ENCODE measurements around the gene OPCML. TPM values are rescaled to one million over a fixed set of nuclear protein-coding genes. Genes with fewer than 3 reads are reported as not detected.

Gene OPCML
- total and polyA plus RNA-seq, 4 donors: under 0.01 to 0.01 TPM; not detected in 2

DNA sequence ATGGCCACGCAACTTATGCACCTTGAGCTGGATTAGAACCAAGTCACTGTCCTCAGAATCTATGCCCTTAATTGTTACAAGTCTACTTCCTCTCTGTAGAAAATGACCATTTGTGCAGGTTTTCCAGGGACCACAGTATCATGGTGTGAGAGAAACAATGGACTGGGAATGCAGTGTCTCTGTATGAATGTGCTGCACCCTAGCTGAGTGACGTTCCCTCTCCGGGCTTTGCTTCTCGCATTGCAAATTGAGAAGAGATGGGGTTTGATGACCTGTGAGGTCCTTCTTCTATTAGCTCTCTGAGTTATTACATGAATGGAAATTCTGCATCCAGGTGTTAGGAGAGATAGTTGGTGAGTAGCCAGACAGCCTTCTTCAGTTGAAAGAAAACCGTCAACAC is 1109.6 kb downstream of the OPCML start:
- H3K9ac ChIP-seq (ENCODE audit: low read depth in 1 of 2, low read length in 2 of 2): no peak overlapping the region
- no peak overlapping the region for H3K4me3 ChIP-seq (ENCODE audit: low read depth in 1 of 3, low read length in 3 of 3)
- 87% methylated on average over 5 of the region's 5 CpGs for WGBS
- H3K36me3 ChIP-seq (ENCODE audit: control insufficient read depth in 4 of 4, insufficient read depth in 3 of 4, low read depth in 1 of 4, low read length in 3 of 4): no peaks in the 10 kb centered on the region
- H3K4me1 ChIP-seq (ENCODE audit: control insufficient read depth in 4 of 4, insufficient read depth in 4 of 4, low read length in 3 of 4): no peaks in the 10 kb centered on the region
- H3K27ac ChIP-seq (ENCODE audit: low read depth in 1 of 2, low read length in 2 of 2): no peak overlapping the region
- DNase-seq (ENCODE audit: low spot score): no peak
- TF ChIP-seq YY1 (IDR thresholded peaks at IDR 0.05) (no peak), JUND (IDR thresholded peaks at IDR 0.05) (no peak), EGR1 (IDR thresholded peaks at IDR 0.05; ENCODE audit: low read depth in 2 of 2) (no peak)
- TF ChIP-seq, protein P1, sequence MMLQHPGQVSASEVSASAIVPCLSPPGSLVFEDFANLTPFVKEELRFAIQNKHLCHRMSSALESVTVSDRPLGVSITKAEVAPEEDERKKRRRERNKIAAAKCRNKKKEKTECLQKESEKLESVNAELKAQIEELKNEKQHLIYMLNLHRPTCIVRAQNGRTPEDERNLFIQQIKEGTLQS (IDR thresholded peaks at IDR 0.05): no peak
- TF ChIP-seq, protein P2, sequence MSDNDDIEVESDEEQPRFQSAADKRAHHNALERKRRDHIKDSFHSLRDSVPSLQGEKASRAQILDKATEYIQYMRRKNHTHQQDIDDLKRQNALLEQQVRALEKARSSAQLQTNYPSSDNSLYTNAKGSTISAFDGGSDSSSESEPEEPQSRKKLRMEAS (IDR thresholded peaks at IDR 0.05): no peak
- TF ChIP-seq, protein P3, sequence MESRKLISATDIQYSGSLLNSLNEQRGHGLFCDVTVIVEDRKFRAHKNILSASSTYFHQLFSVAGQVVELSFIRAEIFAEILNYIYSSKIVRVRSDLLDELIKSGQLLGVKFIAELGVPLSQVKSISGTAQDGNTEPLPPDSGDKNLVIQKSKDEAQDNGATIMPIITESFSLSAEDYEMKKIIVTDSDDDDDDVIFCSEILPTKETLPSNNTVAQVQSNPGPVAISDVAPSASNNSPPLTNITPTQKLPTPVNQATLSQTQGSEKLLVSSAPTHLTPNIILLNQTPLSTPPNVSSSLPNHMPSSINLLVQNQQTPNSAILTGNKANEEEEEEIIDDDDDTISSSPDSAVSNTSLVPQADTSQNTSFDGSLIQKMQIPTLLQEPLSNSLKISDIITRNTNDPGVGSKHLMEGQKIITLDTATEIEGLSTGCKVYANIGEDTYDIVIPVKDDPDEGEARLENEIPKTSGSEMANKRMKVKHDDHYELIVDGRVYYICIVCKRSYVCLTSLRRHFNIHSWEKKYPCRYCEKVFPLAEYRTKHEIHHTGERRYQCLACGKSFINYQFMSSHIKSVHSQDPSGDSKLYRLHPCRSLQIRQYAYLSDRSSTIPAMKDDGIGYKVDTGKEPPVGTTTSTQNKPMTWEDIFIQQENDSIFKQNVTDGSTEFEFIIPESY (IDR thresholded peaks at IDR 0.05): no peak
- no peaks in the 10 kb centered on the region for H3K27me3 ChIP-seq (ENCODE audit: control insufficient read depth in 4 of 4, insufficient read depth in 4 of 4, low read length in 3 of 4)
- H3K9me3 ChIP-seq (ENCODE audit: control insufficient read depth in 4 of 4, low read length in 3 of 4): no peaks in the 10 kb centered on the region

DNA sequence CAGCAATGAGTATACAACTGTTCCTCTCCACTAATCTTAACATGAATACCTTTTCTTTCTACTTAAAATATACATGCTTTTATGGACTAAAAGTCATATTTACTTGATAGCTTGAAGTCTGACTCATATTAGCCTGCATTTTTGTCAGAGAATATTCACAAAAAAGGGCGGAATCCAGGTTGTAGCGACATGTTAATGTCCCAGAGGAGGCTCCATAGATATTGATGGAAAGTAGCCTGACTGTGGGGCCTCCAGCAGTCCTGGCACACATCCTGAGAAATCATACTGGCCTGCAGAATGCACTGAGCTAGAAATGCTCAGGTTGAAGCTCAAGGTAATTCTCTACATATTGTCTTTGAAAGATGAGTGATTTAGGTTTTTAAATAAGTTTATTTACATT is 1110.7 kb downstream of the OPCML start:
- no peaks in the 10 kb centered on the region for H3K9me3 ChIP-seq (ENCODE audit: control insufficient read depth in 4 of 4, low read length in 3 of 4)
- no peak overlapping the region for H3K4me3 ChIP-seq (ENCODE audit: low read depth in 1 of 3, low read length in 3 of 3)
- H3K9ac ChIP-seq (ENCODE audit: low read depth in 1 of 2, low read length in 2 of 2): no peak overlapping the region
- no peak for TF ChIP-seq GABPA (IDR thresholded peaks at IDR 0.05 in 1 of 2, conservative IDR thresholded peaks at IDR 0.05 in 1 of 2)
- TF ChIP-seq NR2F2 (IDR thresholded peaks at IDR 0.05): no peak
- TF ChIP-seq, protein P4, sequence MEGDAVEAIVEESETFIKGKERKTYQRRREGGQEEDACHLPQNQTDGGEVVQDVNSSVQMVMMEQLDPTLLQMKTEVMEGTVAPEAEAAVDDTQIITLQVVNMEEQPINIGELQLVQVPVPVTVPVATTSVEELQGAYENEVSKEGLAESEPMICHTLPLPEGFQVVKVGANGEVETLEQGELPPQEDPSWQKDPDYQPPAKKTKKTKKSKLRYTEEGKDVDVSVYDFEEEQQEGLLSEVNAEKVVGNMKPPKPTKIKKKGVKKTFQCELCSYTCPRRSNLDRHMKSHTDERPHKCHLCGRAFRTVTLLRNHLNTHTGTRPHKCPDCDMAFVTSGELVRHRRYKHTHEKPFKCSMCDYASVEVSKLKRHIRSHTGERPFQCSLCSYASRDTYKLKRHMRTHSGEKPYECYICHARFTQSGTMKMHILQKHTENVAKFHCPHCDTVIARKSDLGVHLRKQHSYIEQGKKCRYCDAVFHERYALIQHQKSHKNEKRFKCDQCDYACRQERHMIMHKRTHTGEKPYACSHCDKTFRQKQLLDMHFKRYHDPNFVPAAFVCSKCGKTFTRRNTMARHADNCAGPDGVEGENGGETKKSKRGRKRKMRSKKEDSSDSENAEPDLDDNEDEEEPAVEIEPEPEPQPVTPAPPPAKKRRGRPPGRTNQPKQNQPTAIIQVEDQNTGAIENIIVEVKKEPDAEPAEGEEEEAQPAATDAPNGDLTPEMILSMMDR (IDR thresholded peaks at IDR 0.05; ENCODE audit: low read depth, low read length, missing input control): no peak
- TF ChIP-seq, protein P1 (IDR thresholded peaks at IDR 0.05): no peak
- no peak for TF ChIP-seq SP1 (IDR thresholded peaks at IDR 0.05)
- no peak for TF ChIP-seq FOXA1 (IDR thresholded peaks at IDR 0.05)
- DNase-seq (ENCODE audit: low spot score): no peak
- H3K27ac ChIP-seq (ENCODE audit: low read depth in 1 of 2, low read length in 2 of 2): no peak overlapping the region
- no peaks in the 10 kb centered on the region for H3K27me3 ChIP-seq (ENCODE audit: control insufficient read depth in 4 of 4, insufficient read depth in 4 of 4, low read length in 3 of 4)
- H3K36me3 ChIP-seq (ENCODE audit: control insufficient read depth in 4 of 4, insufficient read depth in 3 of 4, low read depth in 1 of 4, low read length in 3 of 4): no peaks in the 10 kb centered on the region
- 90% methylated on average over 2 of the region's 2 CpGs for WGBS
- H3K4me1 ChIP-seq (ENCODE audit: control insufficient read depth in 4 of 4, insufficient read depth in 4 of 4, low read length in 3 of 4): no peaks in the 10 kb centered on the region

DNA sequence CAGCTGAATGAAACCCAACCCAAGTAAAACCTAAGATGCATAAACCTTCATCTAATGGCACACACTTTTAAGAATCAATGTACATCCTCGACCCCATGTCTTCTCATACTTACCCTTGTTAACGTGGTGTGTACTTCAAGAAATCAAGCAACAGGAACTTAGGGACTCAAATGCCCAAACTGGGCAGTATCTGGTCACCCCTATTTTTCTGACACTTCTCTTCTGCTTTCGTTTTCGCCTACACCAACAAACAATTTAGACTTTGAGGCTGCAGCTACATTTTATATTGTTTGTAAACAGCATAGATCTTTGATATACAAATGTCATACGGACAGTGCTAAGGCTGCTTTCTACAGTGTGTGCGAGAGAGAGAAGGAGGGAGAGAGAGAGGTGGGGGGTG is 1117.8 kb downstream of the OPCML start:
- Histone ChIP-seq H3K27ac (ENCODE audit: low read depth in 1 of 2, low read length in 2 of 2) (no peak overlapping the region), H3K4me1 (ENCODE audit: control insufficient read depth in 4 of 4, insufficient read depth in 4 of 4, low read length in 3 of 4) (no peaks in the 10 kb centered on the region), H3K27me3 (ENCODE audit: control insufficient read depth in 4 of 4, insufficient read depth in 4 of 4, low read length in 3 of 4) (peaks cover 0 to 3% (median 0%) of the 10 kb centered on the region in 4 donors), H3K9me3 (ENCODE audit: control insufficient read depth in 4 of 4, low read length in 3 of 4) (no peaks in the 10 kb centered on the region), H3K9ac (ENCODE audit: low read depth in 1 of 2, low read length in 2 of 2) (no peak overlapping the region), H3K36me3 (ENCODE audit: control insufficient read depth in 4 of 4, insufficient read depth in 3 of 4, low read depth in 1 of 4, low read length in 3 of 4) (no peaks in the 10 kb centered on the region), H3K4me3 (ENCODE audit: low read depth in 1 of 3, low read length in 3 of 3) (no peak overlapping the region)
- TF ChIP-seq EGR1 (IDR thresholded peaks at IDR 0.05; ENCODE audit: low read depth in 2 of 2) (no peak), HNF4G (IDR thresholded peaks at IDR 0.05) (no peak), YY1 (IDR thresholded peaks at IDR 0.05) (no peak), SP1 (IDR thresholded peaks at IDR 0.05) (no peak), FOXA1 (IDR thresholded peaks at IDR 0.05) (no peak), RXRA (IDR thresholded peaks at IDR 0.05) (no peak), NR2F2 (IDR thresholded peaks at IDR 0.05) (no peak)
- TF ChIP-seq, protein P1 (IDR thresholded peaks at IDR 0.05): no peak
- TF ChIP-seq, protein P3 (IDR thresholded peaks at IDR 0.05): no peak
- TF ChIP-seq, protein P5, sequence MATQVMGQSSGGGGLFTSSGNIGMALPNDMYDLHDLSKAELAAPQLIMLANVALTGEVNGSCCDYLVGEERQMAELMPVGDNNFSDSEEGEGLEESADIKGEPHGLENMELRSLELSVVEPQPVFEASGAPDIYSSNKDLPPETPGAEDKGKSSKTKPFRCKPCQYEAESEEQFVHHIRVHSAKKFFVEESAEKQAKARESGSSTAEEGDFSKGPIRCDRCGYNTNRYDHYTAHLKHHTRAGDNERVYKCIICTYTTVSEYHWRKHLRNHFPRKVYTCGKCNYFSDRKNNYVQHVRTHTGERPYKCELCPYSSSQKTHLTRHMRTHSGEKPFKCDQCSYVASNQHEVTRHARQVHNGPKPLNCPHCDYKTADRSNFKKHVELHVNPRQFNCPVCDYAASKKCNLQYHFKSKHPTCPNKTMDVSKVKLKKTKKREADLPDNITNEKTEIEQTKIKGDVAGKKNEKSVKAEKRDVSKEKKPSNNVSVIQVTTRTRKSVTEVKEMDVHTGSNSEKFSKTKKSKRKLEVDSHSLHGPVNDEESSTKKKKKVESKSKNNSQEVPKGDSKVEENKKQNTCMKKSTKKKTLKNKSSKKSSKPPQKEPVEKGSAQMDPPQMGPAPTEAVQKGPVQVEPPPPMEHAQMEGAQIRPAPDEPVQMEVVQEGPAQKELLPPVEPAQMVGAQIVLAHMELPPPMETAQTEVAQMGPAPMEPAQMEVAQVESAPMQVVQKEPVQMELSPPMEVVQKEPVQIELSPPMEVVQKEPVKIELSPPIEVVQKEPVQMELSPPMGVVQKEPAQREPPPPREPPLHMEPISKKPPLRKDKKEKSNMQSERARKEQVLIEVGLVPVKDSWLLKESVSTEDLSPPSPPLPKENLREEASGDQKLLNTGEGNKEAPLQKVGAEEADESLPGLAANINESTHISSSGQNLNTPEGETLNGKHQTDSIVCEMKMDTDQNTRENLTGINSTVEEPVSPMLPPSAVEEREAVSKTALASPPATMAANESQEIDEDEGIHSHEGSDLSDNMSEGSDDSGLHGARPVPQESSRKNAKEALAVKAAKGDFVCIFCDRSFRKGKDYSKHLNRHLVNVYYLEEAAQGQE (IDR thresholded peaks at IDR 0.05): no peak
- 73% methylated on average over 6 of the region's 6 CpGs for WGBS
- DNase-seq (ENCODE audit: low spot score): no peak
